Calu3 (cell line): Measurements from ENCODE around the gene AKAP10. TPM values are rescaled to one million over a fixed set of nuclear protein-coding genes. Genes with fewer than 3 reads are reported as not detected.

ENCODE experiments used
- BruUV-seq: library from RNA; stranded (reverse); fragments of 400-500 nt; replicated peaks from 2 replicates; lab custom pipeline; 2021; lab: Mats Ljungman, UMichigan
- CTCF ChIA-PET: fragments of 300-600 bp; sonication (Branson Sonifier 250); formaldehyde crosslinking; loops from one replicate; lab custom pipeline; 2022; ENCODE audit warnings: antibody characterized with exemption; lab: Charles Lee
- DNase-seq: peaks from one replicate; pipeline ENCODE4 v3.0.0; 2022
- H3K27ac Mint-ChIP-seq: one replicate; pipeline ENCODE4 v1.8.0; 2022; ENCODE audit warnings: mixed read lengths; ENCODE audit not compliant: unreplicated experiment
- H3K27me3 Mint-ChIP-seq: one replicate; pipeline ENCODE4 v1.8.0; 2022; ENCODE audit warnings: mixed read lengths; ENCODE audit not compliant: unreplicated experiment
- H3K36me3 Mint-ChIP-seq: one replicate; pipeline ENCODE4 v1.8.0; 2022; ENCODE audit warnings: mild to moderate bottlenecking, moderate library complexity, mixed read lengths; ENCODE audit not compliant: insufficient read depth, unreplicated experiment
- H3K4me1 Mint-ChIP-seq: one replicate; pipeline ENCODE4 v1.8.0; 2022; ENCODE audit warnings: mild to moderate bottlenecking, low read depth, mixed read lengths; ENCODE audit not compliant: unreplicated experiment
- H3K4me3 Mint-ChIP-seq: one replicate; pipeline ENCODE4 v1.8.0; 2022; ENCODE audit warnings: mild to moderate bottlenecking, low read depth, moderate library complexity, mixed read lengths; ENCODE audit not compliant: unreplicated experiment
- H3K9me3 Mint-ChIP-seq: one replicate; pipeline ENCODE4 v1.8.0; 2022; ENCODE audit warnings: low read depth, mixed read lengths; ENCODE audit not compliant: unreplicated experiment
- intact Hi-C: fragments of 100-400 bp; cut with micrococcal nuclease; formaldehyde crosslinking; loops from one replicate; pipeline ENCODE4 v1.10.0; 2022; ENCODE audit not compliant: unreplicated experiment
- total RNA-seq: library from RNA; stranded (reverse); gene quantifications from 2 replicates; pipeline ENCODE4 v1.2.3, GENCODE V29; 2022
- TF ChIP-seq, protein P1 (sequence below): fragments of 200-600 bp; IDR thresholded peaks from one replicate; pipeline ENCODE4 v1.8.0; 2022; ENCODE audit warnings: antibody characterized with exemption; ENCODE audit not compliant: unreplicated experiment

Gene AKAP10
- total RNA-seq, 1 experiment from 2014 or later = 25.2 TPM

DNA sequence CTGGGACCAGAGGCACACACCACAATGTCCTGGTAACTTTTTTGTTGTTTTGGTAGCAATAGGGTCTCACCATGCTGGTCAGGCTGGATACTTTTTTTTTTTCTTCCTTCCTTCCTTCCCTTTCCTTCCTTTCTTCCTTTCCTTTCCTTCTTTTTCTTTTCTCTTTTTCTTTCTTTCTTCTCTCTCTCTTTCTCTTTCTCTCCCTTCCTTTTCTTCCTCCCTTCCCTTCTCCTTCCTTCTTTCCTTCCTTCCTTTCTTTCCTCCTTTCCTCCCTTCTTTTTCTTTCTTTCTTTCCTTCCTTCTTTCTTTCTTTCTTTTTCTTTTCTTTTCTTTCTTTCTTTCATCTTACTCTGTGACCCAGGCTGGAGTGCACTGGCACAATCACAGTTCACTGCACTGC lies 91.5 kb downstream of the AKAP10 start:
- Mint-ChIP-seq H3K4me1 (no peaks in the 10 kb centered on the region), H3K36me3 (no peaks in the 10 kb centered on the region), H3K27ac (no peak overlapping the region), H3K4me3 (no peak overlapping the region), H3K9me3 (no peaks in the 10 kb centered on the region), H3K27me3 (no peaks in the 10 kb centered on the region)
- BruUV-seq = no TSS peak
- TF ChIP-seq, protein P1, sequence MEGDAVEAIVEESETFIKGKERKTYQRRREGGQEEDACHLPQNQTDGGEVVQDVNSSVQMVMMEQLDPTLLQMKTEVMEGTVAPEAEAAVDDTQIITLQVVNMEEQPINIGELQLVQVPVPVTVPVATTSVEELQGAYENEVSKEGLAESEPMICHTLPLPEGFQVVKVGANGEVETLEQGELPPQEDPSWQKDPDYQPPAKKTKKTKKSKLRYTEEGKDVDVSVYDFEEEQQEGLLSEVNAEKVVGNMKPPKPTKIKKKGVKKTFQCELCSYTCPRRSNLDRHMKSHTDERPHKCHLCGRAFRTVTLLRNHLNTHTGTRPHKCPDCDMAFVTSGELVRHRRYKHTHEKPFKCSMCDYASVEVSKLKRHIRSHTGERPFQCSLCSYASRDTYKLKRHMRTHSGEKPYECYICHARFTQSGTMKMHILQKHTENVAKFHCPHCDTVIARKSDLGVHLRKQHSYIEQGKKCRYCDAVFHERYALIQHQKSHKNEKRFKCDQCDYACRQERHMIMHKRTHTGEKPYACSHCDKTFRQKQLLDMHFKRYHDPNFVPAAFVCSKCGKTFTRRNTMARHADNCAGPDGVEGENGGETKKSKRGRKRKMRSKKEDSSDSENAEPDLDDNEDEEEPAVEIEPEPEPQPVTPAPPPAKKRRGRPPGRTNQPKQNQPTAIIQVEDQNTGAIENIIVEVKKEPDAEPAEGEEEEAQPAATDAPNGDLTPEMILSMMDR = no peak
- intact Hi-C loops = no loop called here
- no peak for DNase-seq
- CTCF ChIA-PET = no interaction called here

DNA sequence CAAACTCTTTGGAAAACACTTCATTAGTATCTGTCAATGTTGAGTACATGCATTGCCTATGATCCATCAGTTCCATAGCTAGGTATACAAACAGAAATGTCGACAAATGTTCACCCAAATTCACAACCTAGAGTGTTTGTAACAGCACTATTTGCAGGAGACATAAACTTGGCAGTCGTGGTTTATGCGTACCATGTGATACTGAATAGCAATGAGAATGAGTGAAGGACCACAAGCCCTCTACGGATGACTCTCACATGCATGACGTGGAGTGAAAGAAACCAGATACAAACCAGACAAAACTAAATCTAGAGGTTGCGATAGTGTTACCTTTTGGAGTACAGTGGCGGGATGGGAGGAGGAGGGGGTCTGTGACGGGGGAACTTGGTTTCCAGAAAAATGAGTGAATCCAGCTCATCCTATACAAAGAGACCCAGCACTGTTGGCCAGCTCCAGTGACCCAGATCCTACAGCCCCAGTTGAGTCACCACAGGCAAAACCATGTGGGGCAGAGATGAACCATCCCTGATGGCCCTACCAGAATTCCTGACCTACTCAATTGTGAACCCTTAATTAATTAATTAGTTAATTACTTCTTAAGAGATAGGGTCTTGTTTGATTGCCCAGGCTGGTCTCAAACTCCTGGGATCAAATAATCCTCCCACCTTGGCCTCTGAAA lies 94.0 kb downstream of the AKAP10 start:
- Mint-ChIP-seq H3K9me3 (no peaks in the 10 kb centered on the region), H3K27ac (no peak overlapping the region), H3K4me3 (no peak overlapping the region), H3K4me1 (no peaks in the 10 kb centered on the region), H3K36me3 (no peaks in the 10 kb centered on the region), H3K27me3 (peaks cover 8% of the 10 kb centered on the region)
- intact Hi-C loops = no loop called here
- TF ChIP-seq, protein P1 = no peak
- CTCF ChIA-PET = no interaction called here
- BruUV-seq = no TSS peak
- no peak for DNase-seq

DNA sequence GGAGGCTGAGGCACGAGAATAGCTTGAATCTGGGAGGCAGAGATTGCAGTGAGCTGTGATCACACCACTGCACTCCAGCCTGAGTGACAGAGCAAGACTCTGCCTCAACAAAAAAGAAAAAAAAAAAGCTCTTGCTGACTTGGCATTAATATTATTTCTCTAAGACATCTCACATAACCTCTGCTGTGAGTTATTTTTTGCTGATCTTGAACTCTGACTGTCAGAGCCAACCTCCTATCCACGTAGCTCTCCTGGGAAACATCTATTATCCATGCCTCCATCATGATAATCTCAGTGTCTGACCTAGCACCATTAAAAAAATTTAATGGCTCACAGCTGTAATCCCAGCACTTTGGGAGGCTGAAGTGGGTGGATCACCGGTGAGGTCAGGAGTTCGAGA lies 97.2 kb downstream of the AKAP10 start:
- intact Hi-C loops = no loop called here
- Mint-ChIP-seq H3K36me3 (no peaks in the 10 kb centered on the region), H3K4me1 (no peaks in the 10 kb centered on the region), H3K9me3 (no peaks in the 10 kb centered on the region), H3K27ac (no peak overlapping the region), H3K4me3 (no peak overlapping the region), H3K27me3 (peaks cover 13% of the 10 kb centered on the region)
- CTCF ChIA-PET = no interaction called here
- BruUV-seq = no TSS peak
- TF ChIP-seq, protein P1 = no peak
- DNase-seq = no peak

DNA sequence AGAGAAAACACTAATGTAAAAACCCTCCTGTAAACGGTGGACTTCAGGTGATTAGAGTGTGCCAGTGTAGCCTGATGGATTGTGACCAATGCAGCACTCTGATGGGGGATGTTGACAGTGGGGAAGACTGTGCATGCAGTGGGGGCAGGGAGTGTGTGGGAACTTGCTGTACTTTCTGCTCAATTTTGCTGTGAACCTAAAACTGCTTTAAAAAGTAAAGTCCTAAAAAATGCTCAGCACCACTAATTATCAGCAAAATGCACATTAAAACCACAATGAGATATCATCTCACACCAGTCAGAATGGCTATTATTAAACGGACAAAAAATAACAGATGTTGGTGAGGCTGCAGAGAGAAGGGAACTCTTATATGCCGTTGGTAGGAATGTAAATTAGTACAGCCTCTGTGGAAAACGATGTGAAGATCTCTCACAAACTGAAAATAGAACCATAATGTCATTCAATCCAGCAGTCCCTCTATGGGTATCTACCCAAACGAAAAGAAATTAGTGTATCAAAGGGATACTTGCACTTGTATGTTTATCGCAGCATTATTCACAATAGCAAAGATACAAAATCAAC lies 100.2 kb downstream of the AKAP10 start:
- H3K9me3 Mint-ChIP-seq = no peaks in the 10 kb centered on the region
- DNase-seq = no peak
- H3K4me1 Mint-ChIP-seq = no peaks in the 10 kb centered on the region
- no TSS peak for BruUV-seq
- TF ChIP-seq, protein P1 = no peak
- H3K27me3 Mint-ChIP-seq = peaks cover 13% of the 10 kb centered on the region
- H3K27ac Mint-ChIP-seq = no peak overlapping the region
- H3K4me3 Mint-ChIP-seq = no peak overlapping the region
- intact Hi-C loops = no loop called here
- CTCF ChIA-PET = no interaction called here
- no peaks in the 10 kb centered on the region for H3K36me3 Mint-ChIP-seq
